ENCODE data around the gene TTF2.

DNA sequence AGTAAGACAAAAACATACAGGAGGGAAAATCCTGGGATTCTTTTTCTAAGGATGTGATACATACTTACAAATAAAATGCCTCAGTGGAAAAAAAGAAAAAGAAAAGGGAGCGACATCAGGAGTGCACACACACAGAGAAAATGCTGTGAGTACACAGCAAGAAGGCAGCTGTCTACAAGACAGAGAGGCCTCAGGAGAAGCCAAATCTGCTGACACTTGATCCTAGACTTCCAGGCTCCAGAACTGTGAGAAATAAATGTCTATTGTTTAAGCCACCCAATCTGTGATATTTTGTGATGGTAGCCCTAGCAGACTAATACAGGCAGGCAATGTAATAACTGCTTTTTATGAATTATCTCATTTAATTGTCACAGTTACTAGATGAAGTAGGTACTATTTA, 78.4 kb downstream of the TTF2 start:
- no peak for TF ChIP-seq JUNB (IDR thresholded peaks at IDR 0.05; ENCODE audit: unreplicated experiment)
- no peak for TF ChIP-seq EZH2 (IDR thresholded peaks at IDR 0.05; ENCODE audit: low read depth, unreplicated experiment)
- TF ChIP-seq, protein P1, sequence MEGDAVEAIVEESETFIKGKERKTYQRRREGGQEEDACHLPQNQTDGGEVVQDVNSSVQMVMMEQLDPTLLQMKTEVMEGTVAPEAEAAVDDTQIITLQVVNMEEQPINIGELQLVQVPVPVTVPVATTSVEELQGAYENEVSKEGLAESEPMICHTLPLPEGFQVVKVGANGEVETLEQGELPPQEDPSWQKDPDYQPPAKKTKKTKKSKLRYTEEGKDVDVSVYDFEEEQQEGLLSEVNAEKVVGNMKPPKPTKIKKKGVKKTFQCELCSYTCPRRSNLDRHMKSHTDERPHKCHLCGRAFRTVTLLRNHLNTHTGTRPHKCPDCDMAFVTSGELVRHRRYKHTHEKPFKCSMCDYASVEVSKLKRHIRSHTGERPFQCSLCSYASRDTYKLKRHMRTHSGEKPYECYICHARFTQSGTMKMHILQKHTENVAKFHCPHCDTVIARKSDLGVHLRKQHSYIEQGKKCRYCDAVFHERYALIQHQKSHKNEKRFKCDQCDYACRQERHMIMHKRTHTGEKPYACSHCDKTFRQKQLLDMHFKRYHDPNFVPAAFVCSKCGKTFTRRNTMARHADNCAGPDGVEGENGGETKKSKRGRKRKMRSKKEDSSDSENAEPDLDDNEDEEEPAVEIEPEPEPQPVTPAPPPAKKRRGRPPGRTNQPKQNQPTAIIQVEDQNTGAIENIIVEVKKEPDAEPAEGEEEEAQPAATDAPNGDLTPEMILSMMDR (conservative IDR thresholded peaks at IDR 0.05; ENCODE audit: low read depth in 2 of 2): no peak
- TF ChIP-seq POLR2AphosphoS5 (IDR thresholded peaks at IDR 0.05; ENCODE audit: low read depth): no peak
- TF ChIP-seq EZH2phosphoT487 (IDR thresholded peaks at IDR 0.05; ENCODE audit: unreplicated experiment): no peak
- TF ChIP-seq, protein P2, sequence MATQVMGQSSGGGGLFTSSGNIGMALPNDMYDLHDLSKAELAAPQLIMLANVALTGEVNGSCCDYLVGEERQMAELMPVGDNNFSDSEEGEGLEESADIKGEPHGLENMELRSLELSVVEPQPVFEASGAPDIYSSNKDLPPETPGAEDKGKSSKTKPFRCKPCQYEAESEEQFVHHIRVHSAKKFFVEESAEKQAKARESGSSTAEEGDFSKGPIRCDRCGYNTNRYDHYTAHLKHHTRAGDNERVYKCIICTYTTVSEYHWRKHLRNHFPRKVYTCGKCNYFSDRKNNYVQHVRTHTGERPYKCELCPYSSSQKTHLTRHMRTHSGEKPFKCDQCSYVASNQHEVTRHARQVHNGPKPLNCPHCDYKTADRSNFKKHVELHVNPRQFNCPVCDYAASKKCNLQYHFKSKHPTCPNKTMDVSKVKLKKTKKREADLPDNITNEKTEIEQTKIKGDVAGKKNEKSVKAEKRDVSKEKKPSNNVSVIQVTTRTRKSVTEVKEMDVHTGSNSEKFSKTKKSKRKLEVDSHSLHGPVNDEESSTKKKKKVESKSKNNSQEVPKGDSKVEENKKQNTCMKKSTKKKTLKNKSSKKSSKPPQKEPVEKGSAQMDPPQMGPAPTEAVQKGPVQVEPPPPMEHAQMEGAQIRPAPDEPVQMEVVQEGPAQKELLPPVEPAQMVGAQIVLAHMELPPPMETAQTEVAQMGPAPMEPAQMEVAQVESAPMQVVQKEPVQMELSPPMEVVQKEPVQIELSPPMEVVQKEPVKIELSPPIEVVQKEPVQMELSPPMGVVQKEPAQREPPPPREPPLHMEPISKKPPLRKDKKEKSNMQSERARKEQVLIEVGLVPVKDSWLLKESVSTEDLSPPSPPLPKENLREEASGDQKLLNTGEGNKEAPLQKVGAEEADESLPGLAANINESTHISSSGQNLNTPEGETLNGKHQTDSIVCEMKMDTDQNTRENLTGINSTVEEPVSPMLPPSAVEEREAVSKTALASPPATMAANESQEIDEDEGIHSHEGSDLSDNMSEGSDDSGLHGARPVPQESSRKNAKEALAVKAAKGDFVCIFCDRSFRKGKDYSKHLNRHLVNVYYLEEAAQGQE (IDR thresholded peaks at IDR 0.05; ENCODE audit: unreplicated experiment): no peak
- TF ChIP-seq ZNF114 (CRISPR knock-in tag; IDR thresholded peaks at IDR 0.05): no peak
